ENCODE results near the gene KCNJ15. TPM values are rescaled to one million over a fixed set of nuclear protein-coding genes. Genes with fewer than 3 reads are reported as not detected.
A peak's percentile ranks its signal among the peaks of the same experiment; 100 is the strongest.

KCNJ15 gene
- total RNA-seq, 3 donors from 2014 or later = 0.44 to 0.77 TPM; not detected in 1

DNA sequence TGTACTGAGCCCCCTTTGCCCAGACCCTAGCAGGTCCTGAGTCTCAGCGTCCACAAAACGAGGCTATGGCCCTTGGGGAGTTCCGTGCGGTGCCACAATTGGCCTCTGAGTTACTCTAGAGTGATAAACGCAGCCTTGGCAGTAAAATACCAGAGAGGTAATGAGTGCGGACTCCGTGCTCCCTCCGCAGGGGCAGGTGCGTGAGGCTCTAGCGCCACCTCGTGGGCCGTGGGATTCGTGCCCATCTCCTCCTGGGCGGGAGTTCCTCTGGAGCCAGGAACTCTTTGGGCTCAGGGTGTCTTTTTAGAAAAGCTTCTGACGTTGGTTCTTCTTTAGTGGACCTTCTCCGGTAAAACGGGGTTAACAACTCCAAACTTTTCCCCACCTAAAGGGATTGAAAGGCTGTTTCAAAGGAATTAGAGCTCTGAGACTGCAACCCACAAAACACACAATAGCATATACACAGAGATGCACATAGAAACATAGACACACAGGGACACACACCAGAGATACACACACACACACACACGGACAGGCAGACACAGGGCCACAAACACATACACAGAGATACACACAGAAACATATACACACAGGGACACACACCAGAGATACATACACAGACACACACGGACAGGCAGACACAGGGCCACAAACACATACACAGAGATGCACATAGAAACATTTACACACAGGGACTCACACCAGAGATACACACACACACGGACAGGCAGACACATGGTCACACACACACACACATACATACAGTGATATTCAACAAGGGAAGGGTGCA lies 99.4 kb downstream of the KCNJ15 start:
- peak; percentile 85 for TF ChIP-seq CTCF (IDR thresholded peaks at IDR 0.05)
- ATAC-seq (peak; percentile 95), DNase-seq (peak; percentile 80 to 88 (median 87))
- Histone ChIP-seq H3K36me3 (ENCODE audit: low read depth) (no peaks in the 10 kb centered on the region), H3K9me3 (no peaks in the 10 kb centered on the region), H3K4me3 (no peak overlapping the region), H3K4me1 (ENCODE audit: low read depth) (no peaks in the 10 kb centered on the region)
- intact Hi-C loops (cut with DNase I, micrococcal nuclease) = loop anchor here (5.0 to 10.0 kb wide), 2 partner anchors 139 to 191 kb away; no protein-coding TSS in a partner anchor

Other genes with a start within 250 kb of the KCNJ15 start
- gene ERG, start 241.5 kb downstream of the KCNJ15 start, total RNA-seq = 1 to 10 TPM; 4.0 to 8.4 (median 4.3) TPM